Activated B cell treated with CpG ODN at 0.5 μM for 24 hours (primary cell): ENCODE results near the gene SFXN5. TPM values are rescaled to one million over a fixed set of nuclear protein-coding genes. Genes with fewer than 3 reads are reported as not detected.

Experiments used
- ATAC-seq: fragments of 200-7000 bp; cut with Tn5 transposase; one replicate; pipeline ENCODE4 v1.10.0; 2021; ENCODE audit warnings: low read depth, mild to moderate bottlenecking, moderate library complexity
- CTCF ChIA-PET: fragments of 350-600 bp; sonication (Branson Sonifier 250); formaldehyde crosslinking; loops from one replicate; lab custom pipeline; 2021; ENCODE audit warnings: antibody characterized with exemption; lab: Charles Lee
- POLR2A ChIA-PET: fragments of 350-600 bp; sonication (Branson Sonifier 250); formaldehyde crosslinking; loops from one replicate; lab custom pipeline; 2021; ENCODE audit warnings: antibody characterized with exemption; lab: Charles Lee
- DNase-seq: peaks from one replicate; pipeline ENCODE4 v3.0.0; 2022
- H3K27ac Mint-ChIP-seq: one replicate; pipeline ENCODE4 v1.8.0; 2020; ENCODE audit warnings: mixed read lengths
- H3K27me3 Mint-ChIP-seq: one replicate; pipeline ENCODE4 v1.8.0; 2021; ENCODE audit warnings: mixed read lengths
- H3K36me3 Mint-ChIP-seq: one replicate; pipeline ENCODE4 v1.8.0; 2021; ENCODE audit warnings: low read depth, mixed read lengths
- H3K4me1 Mint-ChIP-seq: one replicate; pipeline ENCODE4 v1.8.0; 2021; ENCODE audit warnings: mixed read lengths
- H3K4me3 Mint-ChIP-seq: one replicate; pipeline ENCODE4 v1.8.0; 2020; ENCODE audit warnings: mild to moderate bottlenecking, mixed read lengths
- H3K9me3 Mint-ChIP-seq: one replicate; pipeline ENCODE4 v1.8.0; 2020; ENCODE audit warnings: mixed read lengths
- CTCF ChIP-seq: fragments of 200-600 bp; IDR thresholded peaks from one replicate; pipeline ENCODE4 v1.8.0; 2022; ENCODE audit warnings: antibody characterized with exemption, mild to moderate bottlenecking
- intact Hi-C: fragments of 100-400 bp; cut with micrococcal nuclease; formaldehyde crosslinking; loops from one replicate; pipeline ENCODE4 v1.15.1; 2024
- total RNA-seq: library from RNA; stranded (reverse); gene quantifications from 2 replicates; pipeline ENCODE4 v1.2.3, GENCODE V29; 2022

The SFXN5 gene
- total RNA-seq, 1 donor from 2014 or later, result 13.9 TPM

GRCh38 chr2:72990695-72991438 is 80.6 kb downstream of the SFXN5 start:
- intact Hi-C loops, result loop anchor here (5.0 kb wide), 1 partner anchor 99 kb away; no protein-coding TSS in a partner anchor
- Mint-ChIP-seq H3K36me3 (no peaks in the 10 kb centered on the region), H3K9me3 (no peaks in the 10 kb centered on the region), H3K4me3 (no peak overlapping the region), H3K27me3 (no peaks in the 10 kb centered on the region), H3K27ac (no peak overlapping the region), H3K4me1 (no peaks in the 10 kb centered on the region)
- no peak for ATAC-seq
- TF ChIP-seq CTCF, result no peak
- ChIA-PET CTCF (interaction anchor here (0.8 to 5.7 kb wide), 6 partner anchors 10 to 186 kb away, joined by 4 to 67 read pairs (median 5); no protein-coding TSS in a partner anchor), POLR2A (no interaction called here)
- DNase-seq, result peak; percentile 1

- no peak for TF ChIP-seq CTCF
- no peaks in the 10 kb centered on the region for H3K4me1 Mint-ChIP-seq
- ATAC-seq, result no peak
- ChIA-PET CTCF (interaction anchor here (1.0 to 5.7 kb wide), 2 partner anchors 16 to 187 kb away, joined by 5 to 67 read pairs; no protein-coding TSS in a partner anchor), POLR2A (no interaction called here)
- H3K4me3 Mint-ChIP-seq, result no peak overlapping the region
- no peaks in the 10 kb centered on the region for H3K9me3 Mint-ChIP-seq
- peak; percentile 5 for DNase-seq
- H3K27ac Mint-ChIP-seq, result no peak overlapping the region
- intact Hi-C loops, result loop anchor here (5.0 kb wide), 1 partner anchor 98 kb away; no protein-coding TSS in a partner anchor
- no peaks in the 10 kb centered on the region for H3K27me3 Mint-ChIP-seq
- no peaks in the 10 kb centered on the region for H3K36me3 Mint-ChIP-seq
Observed at GRCh38 chr2:72989770-72990556, 81.5 kb downstream of the SFXN5 start.

DNA sequence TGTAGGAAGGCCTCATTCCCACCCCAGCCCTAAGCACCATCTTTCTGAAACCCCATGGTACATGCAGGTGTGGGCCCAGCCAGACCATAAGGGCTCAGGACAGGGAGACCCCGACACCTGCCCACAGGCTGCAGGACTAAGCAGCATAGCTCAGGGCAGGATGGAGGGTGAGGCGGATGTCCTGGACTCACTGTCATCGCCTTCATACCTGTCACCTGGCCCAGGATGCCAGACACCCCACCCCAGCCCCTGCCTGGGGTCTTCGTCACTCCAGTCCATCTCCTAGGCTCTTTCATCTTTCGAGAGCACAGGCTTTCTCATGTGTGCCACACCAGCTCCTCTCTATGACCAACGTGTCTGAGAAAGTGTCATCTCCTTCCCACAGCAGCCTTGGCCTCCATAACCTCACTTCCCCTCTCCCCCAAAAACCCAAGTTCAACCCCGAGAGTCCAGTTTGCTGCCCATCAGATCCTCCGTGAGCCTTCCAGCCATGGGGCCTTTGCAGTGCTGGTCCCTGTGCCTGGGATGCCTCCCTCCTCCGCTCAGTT is 82.7 kb downstream of the SFXN5 start:
- ATAC-seq, result no peak
- intact Hi-C loops, result no loop called here
- no peaks in the 10 kb centered on the region for H3K27me3 Mint-ChIP-seq
- no peaks in the 10 kb centered on the region for H3K36me3 Mint-ChIP-seq
- no peak for TF ChIP-seq CTCF
- no peaks in the 10 kb centered on the region for H3K4me1 Mint-ChIP-seq
- H3K27ac Mint-ChIP-seq, result no peak overlapping the region
- no peaks in the 10 kb centered on the region for H3K9me3 Mint-ChIP-seq
- no peak overlapping the region for H3K4me3 Mint-ChIP-seq
- DNase-seq, result peak; percentile 6
- POLR2A ChIA-PET, result no interaction called here
- CTCF ChIA-PET, result no interaction called here

DNA sequence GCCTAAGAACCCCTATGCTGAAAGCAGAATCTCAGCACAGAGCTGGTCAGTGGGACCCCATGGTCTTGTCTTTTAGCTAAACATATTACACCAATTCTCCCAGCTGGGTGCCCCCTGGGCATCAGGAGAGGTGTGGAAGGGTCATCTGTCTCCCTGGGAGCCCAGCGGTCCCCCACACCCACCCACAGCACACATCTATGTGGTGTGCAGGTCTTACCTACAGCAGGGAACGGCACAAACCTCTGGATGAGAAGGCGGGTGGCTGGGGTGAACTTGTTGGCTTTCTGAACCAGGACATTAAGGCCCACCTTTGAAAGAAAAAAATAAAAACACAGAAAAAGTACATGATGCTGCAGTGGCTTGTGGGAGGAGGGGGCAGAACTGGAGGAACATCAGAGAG is 83.5 kb downstream of the SFXN5 start:
- H3K36me3 Mint-ChIP-seq, result no peaks in the 10 kb centered on the region
- intact Hi-C loops, result no loop called here
- TF ChIP-seq CTCF, result no peak
- ATAC-seq, result no peak
- H3K9me3 Mint-ChIP-seq, result no peaks in the 10 kb centered on the region
- no peak for DNase-seq
- H3K27me3 Mint-ChIP-seq, result no peaks in the 10 kb centered on the region
- POLR2A ChIA-PET, result no interaction called here
- no peak overlapping the region for H3K4me3 Mint-ChIP-seq
- no peak overlapping the region for H3K27ac Mint-ChIP-seq
- H3K4me1 Mint-ChIP-seq, result no peaks in the 10 kb centered on the region
- CTCF ChIA-PET, result no interaction called here
